GM21723 (cell line): ENCODE measurements around the gene SDK2.

ENCODE experiments used
- ATAC-seq: cut with Tn5 transposase; IDR thresholded peaks from one replicate; pipeline ENCODE4 v1.9.1; 2021; ENCODE audit warnings: mild to moderate bottlenecking, moderate library complexity; ENCODE audit not compliant: unreplicated experiment

The SDK2 gene

GRCh38 chr17:73560661-73561060, 83.6 kb downstream of the SDK2 start:
- ATAC-seq, result no peak

DNA sequence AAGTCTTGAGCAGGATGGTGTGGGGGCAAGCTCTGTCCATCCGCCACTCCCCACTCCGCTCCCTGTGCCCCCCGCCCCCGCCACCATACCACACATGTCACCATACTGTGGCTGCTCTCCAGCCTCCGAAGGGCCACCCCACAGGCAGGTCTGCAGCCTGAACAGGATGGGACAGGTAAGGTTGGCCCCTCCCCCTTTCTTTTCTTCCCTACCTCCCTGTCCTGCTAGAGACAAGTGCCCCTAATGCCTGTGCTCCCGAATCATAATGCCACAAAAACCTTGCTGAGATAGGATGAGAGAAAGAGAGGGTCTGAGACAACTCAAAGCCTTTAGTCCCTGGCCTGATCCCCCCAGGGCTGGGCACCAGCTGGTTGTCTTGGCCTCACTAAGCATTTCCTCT, 84.7 kb downstream of the SDK2 start:
- no peak for ATAC-seq

DNA sequence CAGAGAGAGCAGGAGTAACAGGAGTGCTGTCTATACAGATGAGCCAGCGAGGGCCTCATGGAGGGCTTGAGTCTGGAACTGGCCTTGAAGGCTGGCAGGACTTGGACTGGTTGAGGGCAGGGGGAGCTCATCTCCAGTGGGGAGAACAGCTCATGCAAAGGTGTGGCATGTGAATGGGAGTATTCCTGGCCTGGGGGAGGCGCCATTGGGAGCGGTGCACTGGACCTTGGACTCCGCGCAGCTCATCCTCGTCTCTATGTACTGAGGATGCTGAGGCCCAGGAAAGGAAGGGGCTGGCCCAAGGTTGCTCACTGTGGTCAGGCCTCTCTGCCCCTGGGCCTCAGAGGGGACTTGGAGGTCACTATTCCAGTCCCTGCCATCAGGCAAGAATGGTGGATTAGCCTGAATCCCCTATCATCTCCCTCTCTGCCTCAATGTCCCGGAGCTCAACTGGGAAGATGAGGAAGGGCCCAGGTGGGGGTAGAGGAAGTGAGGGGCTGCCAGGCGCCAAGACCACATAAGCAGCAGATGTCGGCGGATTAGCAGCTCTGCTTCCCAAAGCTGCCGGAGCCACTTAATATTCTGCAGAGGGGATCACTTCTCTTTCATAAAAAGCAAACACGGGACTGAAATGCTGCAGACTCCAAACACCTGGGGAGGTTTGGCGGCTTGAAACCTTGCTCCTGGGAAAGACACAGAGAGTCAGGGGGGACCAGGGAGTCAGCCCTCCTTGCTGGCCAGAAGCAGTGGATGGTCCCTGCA, 88.9 kb downstream of the SDK2 start:
- no peak for ATAC-seq

- ATAC-seq, result no peak
Measured at GRCh38 chr17:73554498-73554897, 89.7 kb downstream of the SDK2 start.

DNA sequence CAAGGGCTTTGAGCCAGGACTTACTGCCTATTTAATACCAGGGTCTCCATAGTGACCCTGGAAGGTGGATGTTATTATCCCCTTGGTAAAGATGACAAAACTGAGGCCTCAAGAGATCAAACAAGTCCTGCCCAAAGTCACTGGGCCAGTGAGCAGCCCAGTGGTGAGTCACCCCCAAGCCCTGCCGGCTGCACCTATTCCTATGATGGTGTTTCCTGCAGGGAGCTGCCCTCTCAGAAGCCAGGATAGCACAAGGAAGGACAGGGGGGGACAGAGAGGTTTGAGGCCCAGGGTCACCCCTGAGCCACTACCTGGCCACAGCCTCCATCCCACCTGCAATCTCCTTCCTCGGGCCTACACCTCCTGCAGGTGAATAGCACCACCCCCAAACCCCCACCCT, 90.9 kb downstream of the SDK2 start:
- no peak for ATAC-seq

DNA sequence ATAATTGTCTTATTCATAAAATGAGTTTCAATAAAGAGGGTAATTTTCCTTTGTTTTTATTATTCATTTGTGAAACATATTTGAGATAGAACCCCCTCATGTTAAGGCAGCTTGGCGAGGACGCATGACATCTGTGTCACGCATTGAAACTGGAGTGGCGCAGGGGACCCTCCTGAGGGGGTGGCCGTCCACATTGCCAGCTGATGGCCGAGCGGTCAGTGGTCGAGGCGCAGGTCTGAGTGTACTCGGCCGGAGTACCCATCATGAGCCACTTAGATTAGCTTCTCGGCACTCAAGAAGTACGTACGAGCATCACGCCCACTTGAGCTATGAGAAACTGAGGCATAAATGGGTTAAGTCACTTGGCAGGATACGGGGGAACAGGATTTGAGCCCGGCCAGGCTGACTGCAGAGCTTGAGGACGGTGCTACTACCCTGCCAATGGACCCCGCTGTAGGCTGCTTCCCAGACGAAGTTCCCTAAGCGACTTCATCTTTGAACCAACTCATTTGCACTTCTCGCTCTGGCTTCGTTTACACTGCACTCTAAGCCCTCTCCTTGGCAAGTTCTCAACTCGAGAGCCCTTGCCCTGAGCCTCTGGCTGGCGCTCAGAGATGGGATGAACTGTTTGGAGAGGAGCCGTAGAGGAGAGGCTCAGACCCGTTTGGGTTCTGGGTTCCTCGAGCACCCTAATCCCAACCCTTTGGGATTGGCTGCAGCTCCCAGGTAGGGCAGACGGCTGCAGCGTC, 91.8 kb downstream of the SDK2 start:
- ATAC-seq, result no peak

- ATAC-seq, result no peak
Measured at GRCh38 chr17:73551759-73552158, 92.5 kb downstream of the SDK2 start.

DNA sequence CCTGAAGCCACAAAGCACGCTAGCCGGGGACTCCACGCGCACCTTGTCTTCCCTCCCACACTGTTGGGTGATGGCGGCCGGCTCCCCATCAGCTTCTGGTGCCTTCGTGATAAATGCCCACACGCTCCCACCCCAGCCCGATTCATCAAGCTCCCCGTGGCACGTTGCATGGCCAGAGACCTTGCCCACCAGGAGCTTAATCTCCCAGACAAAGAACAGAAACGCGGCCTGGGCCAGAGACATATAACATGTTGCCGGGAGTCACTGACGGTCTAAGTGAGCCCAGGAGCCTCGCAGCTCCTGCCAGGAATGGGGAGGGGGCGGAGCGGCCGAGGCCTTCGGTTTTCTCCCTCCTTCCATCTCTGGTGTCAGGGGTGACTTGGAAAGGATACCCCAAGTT, 93.1 kb downstream of the SDK2 start:
- ATAC-seq, result no peak

DNA sequence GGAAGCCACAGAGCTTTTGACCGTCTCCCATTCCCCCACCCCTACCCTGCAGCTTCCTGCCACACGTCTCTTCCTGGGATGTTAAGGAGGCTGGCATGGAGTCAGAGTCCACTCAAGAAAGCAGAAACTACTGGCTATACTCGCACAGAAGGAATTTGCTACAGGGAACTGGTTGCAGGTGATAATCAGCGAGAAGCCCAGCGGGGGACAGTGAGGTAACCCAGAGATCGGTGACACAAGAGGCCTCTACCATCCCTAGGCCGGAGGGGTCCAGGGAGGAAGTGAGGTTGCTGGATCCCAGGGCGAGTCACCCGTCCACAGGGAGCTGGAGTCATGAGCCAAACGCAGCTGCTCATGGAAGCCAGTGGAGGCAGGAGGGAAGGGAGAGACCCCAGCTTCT, 93.7 kb downstream of the SDK2 start:
- no peak for ATAC-seq

GRCh38 chr17:73549841-73550430, 94.3 kb downstream of the SDK2 start:
- no peak for ATAC-seq

- ATAC-seq, result no peak
Measured at GRCh38 chr17:73548620-73549311, 95.5 kb downstream of the SDK2 start.

DNA sequence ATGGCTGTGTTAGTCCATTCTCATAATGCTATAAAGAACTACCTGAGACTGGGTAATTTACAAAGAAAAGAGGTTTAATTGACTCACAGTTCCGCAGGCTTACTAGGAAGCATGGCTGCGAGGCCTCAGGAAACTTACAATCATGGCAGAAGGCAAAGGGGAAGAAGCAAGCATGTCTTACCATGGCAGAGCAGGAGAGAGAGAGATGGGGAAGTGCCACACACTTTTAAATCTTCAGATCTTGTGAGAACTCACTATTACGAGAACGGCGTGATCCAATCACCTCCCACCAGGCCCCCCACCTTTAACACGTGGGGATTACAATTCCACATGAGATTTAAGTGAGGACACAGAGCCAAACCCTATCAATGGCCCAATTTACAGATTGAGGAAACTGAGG, 96.5 kb downstream of the SDK2 start:
- ATAC-seq, result no peak

GRCh38 chr17:73546770-73547536, 97.3 kb downstream of the SDK2 start:
- ATAC-seq, result no peak

DNA sequence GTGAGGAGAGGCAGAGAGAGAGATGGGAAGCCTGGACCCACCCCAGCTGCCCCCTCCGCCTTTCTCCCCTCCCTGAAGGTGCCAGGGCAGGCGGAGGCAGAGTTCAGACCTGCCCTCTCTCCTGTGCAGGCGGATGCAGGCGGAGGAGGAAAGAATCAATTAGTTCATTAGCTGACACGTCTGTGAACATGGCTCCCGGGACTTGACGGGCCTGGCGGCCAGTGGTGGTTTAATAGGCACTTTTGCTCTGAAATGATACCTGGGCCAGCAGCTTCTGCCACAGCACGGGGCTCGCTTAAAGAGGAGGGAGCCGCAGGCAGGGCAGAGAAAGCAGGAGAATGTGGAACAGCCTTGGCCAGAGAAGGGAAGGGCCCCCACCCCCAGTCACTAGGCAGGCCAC, 98.1 kb downstream of the SDK2 start:
- ATAC-seq, result no peak

GRCh38 chr17:73545109-73546032, 98.9 kb downstream of the SDK2 start:
- ATAC-seq, result no peak

- no peak for ATAC-seq
Measured at GRCh38 chr17:73544333-73544732, 99.9 kb downstream of the SDK2 start.

DNA sequence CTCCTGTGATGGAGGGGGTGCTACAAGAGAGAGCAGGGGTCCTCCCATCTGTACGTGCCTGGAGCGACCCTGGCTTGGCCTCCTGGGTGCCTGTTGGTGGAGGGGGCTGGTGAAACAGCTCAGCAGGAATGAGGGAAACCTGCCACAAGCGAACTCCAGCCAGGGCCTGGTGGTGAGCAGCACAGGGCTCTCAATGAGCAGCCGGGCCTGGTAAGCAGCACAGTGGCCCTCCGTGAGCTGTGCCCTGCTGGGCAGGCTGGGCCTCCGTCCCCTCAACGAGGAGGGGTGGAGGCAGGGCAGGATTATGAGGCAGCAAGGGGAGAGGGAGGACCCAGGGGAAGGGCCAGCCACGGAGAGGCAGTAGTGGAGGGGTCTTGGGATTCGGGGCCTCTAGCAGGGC, 101.9 kb downstream of the SDK2 start:
- no peak for ATAC-seq

DNA sequence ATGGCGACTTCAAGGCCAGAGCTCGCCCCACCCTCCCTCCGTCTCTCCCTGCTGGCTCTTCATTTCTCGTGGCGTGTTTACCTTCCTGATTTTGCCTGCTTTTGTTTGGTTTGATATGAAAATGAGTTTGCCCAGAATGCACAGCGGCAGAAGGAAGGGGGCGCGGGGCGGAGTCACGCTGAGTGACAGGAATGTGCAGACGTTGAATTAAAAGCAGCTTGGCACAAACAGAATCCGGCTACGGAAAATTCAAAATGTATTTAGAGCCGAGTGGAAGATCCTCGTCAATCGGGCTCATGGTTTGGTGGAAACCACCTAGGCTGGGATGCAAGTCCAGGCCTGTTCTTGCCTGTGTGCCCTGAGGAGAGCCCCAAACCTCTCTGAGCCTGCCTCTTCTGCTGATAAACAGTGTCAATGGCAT, 102.7 kb downstream of the SDK2 start:
- no peak for ATAC-seq

GRCh38 chr17:73541111-73541510, 103.1 kb downstream of the SDK2 start:
- no peak for ATAC-seq

DNA sequence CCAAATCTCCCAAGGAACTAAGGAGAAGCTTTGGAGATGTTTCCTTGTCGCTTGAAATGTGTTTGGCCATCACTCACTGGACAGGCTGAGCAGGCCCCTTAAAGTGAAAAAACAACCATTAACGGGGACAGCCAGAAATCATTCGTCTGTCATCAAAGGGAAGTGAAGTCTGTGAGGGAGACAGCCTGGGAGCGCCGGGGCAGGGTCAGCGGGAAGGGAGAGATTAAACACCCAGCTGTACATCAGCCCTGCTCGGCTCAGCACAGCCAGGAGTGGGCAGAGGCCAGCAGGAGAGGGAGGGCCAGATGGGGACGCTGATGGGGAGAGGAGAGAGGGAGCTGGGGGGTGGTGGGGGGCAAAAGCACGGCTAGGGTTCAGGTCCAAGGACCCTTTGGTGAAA, 105.1 kb downstream of the SDK2 start:
- no peak for ATAC-seq
